Small intestine (tissue), 7 donors: ENCODE data around the gene ASMTL. TPM values are rescaled to one million over a fixed set of nuclear protein-coding genes. Genes with fewer than 3 reads are reported as not detected.
A peak's percentile ranks its signal among the peaks of the same experiment; 100 is the strongest.
"Not testable (repeated sequence)": the region's sequence is repeated elsewhere in the genome, so short reads cannot be mapped to it uniquely, and the experiment has no call there.

Experiments used
- DNase-seq, 2 donors: peaks; one replicate each; pipeline versions ENCODE4 v3.0.0 to v3.0.0-alpha.2; 2013
- FAIRE-seq: peaks from 2 replicates; lab custom pipeline; 2012; peaks lifted over from hg19 to GRCh38; lab: Jason Lieb, UNC
- H3K27ac ChIP-seq, 3 donors: one replicate each; pipeline ENCODE4 v1.5.1; 2013; ENCODE audit warnings: low read length in 2 of 3, mild to moderate bottlenecking in 2 of 3, control low read depth in 1 of 3, inconsistent platforms in 1 of 3, low read depth in 1 of 3, moderate library complexity in 1 of 3
- H3K27me3 ChIP-seq, 3 donors: one replicate each; pipeline ENCODE4 v1.6.1; 2013; ENCODE audit warnings: low read length in 3 of 3, inconsistent platforms in 1 of 3; ENCODE audit not compliant: control insufficient read depth in 3 of 3, insufficient read depth in 3 of 3
- H3K36me3 ChIP-seq, 3 donors: one replicate each; pipeline ENCODE4 v1.6.1; 2013; ENCODE audit warnings: low read length in 3 of 3, inconsistent platforms in 1 of 3, low read depth in 1 of 3, mild to moderate bottlenecking in 1 of 3, moderate library complexity in 1 of 3; ENCODE audit not compliant: control insufficient read depth in 3 of 3, insufficient read depth in 2 of 3
- H3K4me1 ChIP-seq, 3 donors: one replicate each; pipeline ENCODE4 v1.6.1; 2013; ENCODE audit warnings: low read length in 2 of 3, inconsistent platforms in 1 of 3, low read depth in 1 of 3, mild to moderate bottlenecking in 1 of 3, moderate library complexity in 1 of 3; ENCODE audit not compliant: control insufficient read depth in 3 of 3, insufficient read depth in 2 of 3
- H3K4me3 ChIP-seq, 3 donors: one replicate each; pipeline ENCODE4 v1.5.1; 2013; ENCODE audit warnings: low read length in 3 of 3, control low read depth in 1 of 3, inconsistent platforms in 1 of 3, low read depth in 1 of 3, mild to moderate bottlenecking in 1 of 3, moderate library complexity in 1 of 3
- H3K9me3 ChIP-seq, 2 donors: one replicate each; pipeline ENCODE4 v1.6.1; 2013; ENCODE audit warnings: low read depth in 1 of 2, low read length in 1 of 2; ENCODE audit not compliant: control insufficient read depth in 2 of 2, insufficient read depth in 1 of 2
- WGBS, 3 donors: extraction: QIAGEN DNeasy Blood & Tissue Kit; methylation state at CpG; one replicate each; pipeline ENCODE4 v1.1.7; 2013; 5-methylcytosine and 5-hydroxymethylcytosine counted together
- polyA plus RNA-seq, 4 donors: library from polyadenylated mRNA; stranded (reverse) in 3 of 4; unstranded in 1 of 4; fragments of 200-250 nt in 3 of 4; fragments of 120-200 nt in 1 of 4; gene quantifications; one replicate each; pipeline versions ENCODE4 v1.2.1 to v1.2.3, GENCODE V29; 2013
- donor health status: healthy with polysubstance abuse.
- donor health status: control.
- donor health status: control.
- donor health status: Bipolar disorder and iron deficiency.
- donor health status: healthy.

The ASMTL gene
- polyA plus RNA-seq, 4 donors = 10.1 to 24.8 (median 17.3) TPM

DNA sequence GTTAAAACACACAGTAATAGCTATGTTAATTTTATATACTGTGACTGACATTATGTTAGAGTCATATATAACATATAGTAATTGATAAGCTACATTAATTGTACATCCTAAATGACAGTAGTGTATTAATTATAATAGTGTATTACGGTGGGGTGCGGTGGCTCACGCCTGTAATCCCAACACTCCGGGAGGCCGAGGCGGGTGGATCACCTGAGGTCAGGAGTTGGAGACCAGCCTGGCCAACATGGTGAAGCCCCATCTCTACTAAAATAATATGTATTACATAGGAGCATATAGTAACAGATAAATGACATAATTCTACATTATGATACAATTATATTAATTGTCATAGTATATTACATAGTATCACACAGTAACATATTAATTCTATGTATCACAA is 12.2 kb downstream of the ASMTL start:
- peak; percentile 68 for FAIRE-seq

DNA sequence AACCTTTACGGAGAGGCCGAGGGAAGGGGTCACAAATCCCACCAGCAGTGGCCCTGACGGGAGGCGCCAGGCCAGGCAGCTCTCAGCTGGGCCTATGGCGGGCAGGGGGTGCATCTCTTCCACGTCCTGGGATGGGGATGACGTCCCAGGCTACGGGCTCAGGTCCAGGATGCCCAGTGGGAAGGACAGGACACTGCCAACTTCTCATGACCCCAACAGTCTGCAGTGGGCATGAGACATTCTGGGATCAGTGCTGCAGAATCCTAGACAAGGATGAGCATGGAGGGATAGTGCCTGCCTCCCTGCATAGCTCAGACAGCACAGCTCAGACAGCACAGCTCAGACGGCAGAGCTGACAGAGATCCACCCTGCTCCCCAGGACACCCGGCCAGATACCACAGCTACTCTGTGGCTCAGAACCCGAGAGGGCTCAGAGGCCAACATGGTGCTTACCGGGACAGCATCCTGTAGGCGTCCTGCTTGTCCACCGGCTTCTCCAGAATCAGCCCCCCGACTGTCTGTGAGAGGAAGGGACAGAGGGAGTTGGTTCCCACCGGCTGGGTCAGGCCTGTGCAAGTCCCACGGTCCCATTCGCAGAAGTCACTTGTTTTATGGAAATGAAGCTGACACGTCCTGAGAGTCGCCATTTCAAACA is 17.3 kb downstream of the ASMTL start:
- Histone ChIP-seq H3K27ac (no peak overlapping the region), H3K9me3 (peaks cover 0 to 21% of the 10 kb centered on the region in 2 donors), H3K4me3 (no peak overlapping the region), H3K36me3 (peaks cover 3 to 51% (median 6%) of the 10 kb centered on the region in 3 donors), H3K27me3 (no peaks in the 10 kb centered on the region), H3K4me1 (no peaks in the 10 kb centered on the region)
- FAIRE-seq (no peak), DNase-seq (no peak)
- WGBS, 3 donors = 92 to 96% (median 93%) methylated on average over 18 to 20 of the region's 20 CpGs

More for the DNA sequence above, 12.2 kb downstream of the ASMTL start:
- H3K9me3 ChIP-seq = peaks cover 0 to 53% of the 10 kb centered on the region in 2 donors
- DNase-seq = no peak
- H3K27me3 ChIP-seq = no peaks in the 10 kb centered on the region
- no peaks in the 10 kb centered on the region for H3K4me1 ChIP-seq
- H3K36me3 ChIP-seq = peaks cover 0 to 35% (median 2%) of the 10 kb centered on the region in 3 donors
- H3K4me3 ChIP-seq = no peak overlapping the region
- 97 to 99% (median 98%) methylated on average over 6 of the region's 6 CpGs for WGBS, 3 donors
- no peak overlapping the region for H3K27ac ChIP-seq

DNA sequence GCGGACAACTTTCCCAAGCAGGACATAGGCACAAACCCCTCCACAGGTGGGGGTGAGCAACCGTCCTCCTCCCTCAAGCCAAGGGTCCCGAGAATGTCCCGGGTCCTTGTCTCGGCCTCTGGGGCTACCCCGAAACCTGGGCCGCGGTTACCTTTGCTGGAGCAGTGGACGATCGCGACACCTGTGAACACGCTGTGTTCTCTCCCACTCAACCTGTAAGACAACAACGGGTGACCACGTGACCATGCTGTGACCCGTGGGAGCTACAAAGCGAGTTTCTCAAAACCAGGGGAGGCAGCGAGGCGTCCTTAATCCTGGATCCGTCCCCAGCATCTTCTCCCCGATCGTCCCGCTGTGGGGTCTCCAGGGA is 17.9 kb downstream of the ASMTL start:
- no peak for DNase-seq
- H3K4me3 ChIP-seq = no peak overlapping the region
- no peak overlapping the region for H3K27ac ChIP-seq
- FAIRE-seq = no peak
- no peaks in the 10 kb centered on the region for H3K27me3 ChIP-seq
- H3K4me1 ChIP-seq = no peaks in the 10 kb centered on the region
- WGBS, 3 donors = 97 to 98% (median 98%) methylated on average over 22 of the region's 22 CpGs
- H3K9me3 ChIP-seq = peaks cover 0 to 19% of the 10 kb centered on the region in 2 donors
- H3K36me3 ChIP-seq = peaks cover 3 to 52% (median 8%) of the 10 kb centered on the region in 3 donors

DNA sequence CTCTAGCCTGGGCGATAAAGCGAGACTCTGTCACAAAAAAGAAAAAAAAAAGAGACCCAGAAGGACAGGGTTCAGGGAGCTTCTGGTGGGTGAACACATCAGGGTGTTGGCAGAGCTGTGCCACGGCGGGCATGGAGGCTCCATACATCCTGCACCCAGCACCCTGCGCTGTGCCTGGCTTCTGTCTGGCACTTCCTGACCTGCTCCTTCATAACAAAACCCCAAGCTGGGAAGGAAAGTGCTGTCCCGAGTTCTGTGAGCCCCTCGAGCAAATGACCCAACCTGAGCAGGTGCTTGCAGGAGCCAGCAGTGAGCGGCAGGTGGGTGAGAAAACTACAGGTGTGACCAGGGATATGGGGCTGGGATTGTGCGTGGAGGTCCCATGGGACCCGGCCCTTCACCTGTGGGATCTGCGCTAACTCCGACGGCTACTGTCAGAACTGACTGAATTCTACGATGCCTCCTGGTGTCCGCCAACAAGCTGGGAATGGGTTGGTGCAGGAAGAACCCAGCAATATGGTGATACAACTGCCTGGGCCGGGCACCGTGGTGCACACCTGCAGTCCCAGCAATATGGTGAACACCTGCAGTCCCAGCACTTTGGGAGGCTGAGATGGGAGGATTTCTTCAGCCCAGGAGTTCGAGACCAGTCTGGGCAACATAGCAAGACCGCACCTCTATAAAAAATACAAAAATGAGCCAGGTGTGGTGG is 18.9 kb downstream of the ASMTL start:
- peaks cover 3 to 49% (median 8%) of the 10 kb centered on the region in 3 donors for H3K36me3 ChIP-seq
- no peak overlapping the region for H3K4me3 ChIP-seq
- no peak overlapping the region for H3K27ac ChIP-seq
- FAIRE-seq (no peak), DNase-seq (no peak)
- peaks cover 0 to 11% of the 10 kb centered on the region in 2 donors for H3K9me3 ChIP-seq
- H3K4me1 ChIP-seq = no peaks in the 10 kb centered on the region
- WGBS, 3 donors = 92 to 96% (median 95%) methylated on average over 19 of the region's 19 CpGs
- no peaks in the 10 kb centered on the region for H3K27me3 ChIP-seq

DNA sequence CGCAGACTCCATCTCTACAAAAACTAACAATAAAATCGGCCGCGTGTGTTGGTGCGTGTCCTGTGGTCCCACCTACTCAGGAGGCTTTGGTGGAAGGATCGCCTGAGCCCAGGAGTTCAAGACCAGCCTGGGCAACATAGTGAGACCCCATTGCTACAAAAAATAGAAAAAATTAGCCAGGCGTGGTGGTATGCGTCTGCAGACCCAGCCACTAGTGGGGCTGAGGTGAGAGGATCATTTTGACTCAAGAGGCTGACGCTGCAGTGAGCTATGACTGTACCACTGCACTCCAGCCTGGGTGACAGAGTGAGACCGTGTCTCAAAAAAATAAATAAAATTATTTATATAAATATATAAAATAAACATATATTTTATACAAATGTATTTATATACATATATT is 22.3 kb downstream of the ASMTL start:
- no peak for FAIRE-seq

DNA sequence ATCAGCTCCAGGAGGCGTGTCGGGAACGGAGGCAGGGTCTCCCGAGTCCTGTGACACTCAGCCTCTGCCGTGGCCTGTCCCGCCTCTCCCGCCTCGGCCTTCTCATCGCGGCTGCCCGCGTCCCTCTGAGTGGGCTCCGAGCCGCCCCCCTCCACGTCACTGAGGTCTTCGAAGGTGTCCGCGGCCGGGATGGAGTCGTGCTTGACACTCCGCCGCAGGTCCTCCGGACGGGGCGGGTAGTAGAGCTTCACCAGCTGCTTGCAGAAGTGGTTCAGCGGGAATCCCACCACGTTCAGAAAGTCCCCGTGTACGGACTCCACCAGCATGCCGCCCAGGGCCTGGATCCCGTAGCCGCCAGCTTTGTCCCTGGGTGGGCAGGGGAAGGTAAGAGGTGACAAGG is 25.0 kb downstream of the ASMTL start:
- Histone ChIP-seq H3K27me3 (no peaks in the 10 kb centered on the region), H3K4me1 (no peaks in the 10 kb centered on the region), H3K9me3 (peaks cover 0 to 17% of the 10 kb centered on the region in 2 donors), H3K4me3 (no peak overlapping the region), H3K27ac (no peak overlapping the region), H3K36me3 (peaks cover 0 to 30% (median 4%) of the 10 kb centered on the region in 3 donors)
- WGBS, 3 donors = 95 to 97% (median 96%) methylated on average over 31 to 32 of the region's 32 CpGs
- DNase-seq (no peak), FAIRE-seq (no peak)

More for the DNA sequence above, 22.3 kb downstream of the ASMTL start:
- no peak for DNase-seq
- Histone ChIP-seq H3K36me3 (peaks cover 3 to 40% (median 8%) of the 10 kb centered on the region in 3 donors), H3K9me3 (peaks cover 0 to 5% of the 10 kb centered on the region in 2 donors), H3K27me3 (no peaks in the 10 kb centered on the region), H3K4me1 (no peaks in the 10 kb centered on the region), H3K4me3 (no peak overlapping the region), H3K27ac (no peak overlapping the region)
- 92 to 93% (median 93%) methylated on average over 10 of the region's 10 CpGs for WGBS, 3 donors

DNA sequence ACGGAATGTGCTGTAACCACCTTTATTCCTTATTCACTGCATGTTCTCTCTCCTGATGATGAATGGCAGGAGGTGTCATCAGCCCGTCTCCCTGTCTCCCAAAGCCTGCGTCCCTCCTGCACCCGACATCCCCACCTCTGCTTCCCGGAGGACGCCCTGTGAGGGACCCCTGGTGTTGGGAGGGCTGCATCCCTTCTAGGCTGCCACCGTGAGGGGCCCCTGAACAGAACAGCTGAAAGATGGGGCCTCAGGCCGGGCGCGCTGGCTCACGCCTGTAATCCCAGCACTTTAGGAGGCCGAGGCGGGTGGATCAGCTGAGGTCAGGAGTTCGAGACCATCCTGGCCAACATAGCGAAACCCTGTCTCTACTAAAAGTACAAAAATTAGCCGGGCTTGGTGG is 26.4 kb downstream of the ASMTL start:
- H3K4me3 ChIP-seq, H3K27ac ChIP-seq, H3K4me1 ChIP-seq, FAIRE-seq, DNase-seq, H3K27me3 ChIP-seq: not testable (repeated sequence)
- peaks cover 0 to 32% (median 4%) of the 10 kb centered on the region in 3 donors for H3K36me3 ChIP-seq
- H3K9me3 ChIP-seq = peaks cover 0 to 32% of the 10 kb centered on the region in 2 donors
- WGBS, 3 donors = 86 to 92% (median 90%) methylated on average over 12 to 16 of the region's 16 CpGs

DNA sequence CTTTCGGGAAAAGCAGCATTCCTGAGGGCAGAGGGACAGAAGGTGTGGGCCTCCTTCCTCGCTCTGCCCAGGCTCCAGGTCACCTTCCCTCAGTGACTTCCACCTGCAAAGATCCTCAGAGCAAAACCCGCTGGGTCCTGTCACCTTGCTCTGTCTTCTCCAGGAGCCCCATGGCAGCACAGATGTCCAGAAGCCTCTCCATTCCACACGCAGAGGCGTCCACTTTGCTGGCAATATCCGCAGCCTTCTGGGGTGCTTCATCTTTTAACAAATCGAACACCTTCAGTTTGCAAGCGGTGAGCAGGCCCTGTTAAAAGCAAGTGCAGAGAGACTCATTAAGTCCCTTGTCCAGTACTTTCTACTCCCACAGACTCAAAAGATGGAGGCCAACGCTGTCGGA is 27.3 kb downstream of the ASMTL start:
- no peak for FAIRE-seq
- no peaks in the 10 kb centered on the region for H3K27me3 ChIP-seq
- no peak for DNase-seq
- no peaks in the 10 kb centered on the region for H3K4me1 ChIP-seq
- WGBS, 3 donors = 79 to 93% (median 88%) methylated on average over 10 of the region's 10 CpGs
- H3K4me3 ChIP-seq = no peak overlapping the region
- H3K9me3 ChIP-seq = peaks cover 0 to 33% of the 10 kb centered on the region in 2 donors
- H3K36me3 ChIP-seq = peaks cover 0 to 33% (median 4%) of the 10 kb centered on the region in 3 donors
- no peak overlapping the region for H3K27ac ChIP-seq
